Measurements from ENCODE around the gene SLC26A1. TPM values are rescaled to one million over a fixed set of nuclear protein-coding genes. Genes with fewer than 3 reads are reported as not detected.

SLC26A1 gene
- total RNA-seq, 1 experiment from 2014 or later = 0.68 TPM

DNA sequence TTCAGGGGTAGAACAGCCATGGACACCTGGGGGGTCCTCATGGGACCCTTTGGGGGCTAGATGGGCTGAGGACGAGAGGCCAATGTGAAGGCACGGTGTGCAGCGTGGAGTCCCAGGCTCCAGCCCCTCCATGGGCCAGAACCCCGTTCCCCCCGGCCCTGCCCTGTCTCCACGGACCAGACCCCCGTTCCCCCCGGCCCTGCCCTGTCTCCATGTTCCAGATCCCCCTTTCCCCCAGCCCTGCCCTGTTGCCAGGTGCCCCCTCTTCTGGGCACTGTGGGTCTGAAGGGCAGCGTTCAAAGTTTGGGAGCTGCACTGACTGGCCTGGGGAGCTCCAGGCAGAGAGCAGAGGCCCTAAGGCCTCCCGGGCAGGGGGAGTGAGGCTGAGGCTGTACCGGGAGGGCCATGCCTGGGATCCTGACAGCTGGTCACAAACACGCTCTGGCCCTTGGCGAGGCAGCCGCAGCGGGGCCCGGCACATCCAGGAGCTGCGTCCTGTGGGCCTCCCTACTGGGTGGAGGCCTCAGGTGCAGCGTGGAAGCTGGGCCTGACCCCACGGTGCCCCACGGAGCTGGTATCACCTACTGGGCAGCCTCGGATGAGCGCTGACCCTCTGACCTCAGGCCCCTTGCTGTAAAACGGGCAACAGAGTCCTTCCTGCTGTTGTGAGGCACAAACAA is 28.7 kb downstream of the SLC26A1 start:
- intact Hi-C loops (cut with micrococcal nuclease; ENCODE audit: unreplicated experiment) = no loop called here
- TF ChIP-seq, protein P1, sequence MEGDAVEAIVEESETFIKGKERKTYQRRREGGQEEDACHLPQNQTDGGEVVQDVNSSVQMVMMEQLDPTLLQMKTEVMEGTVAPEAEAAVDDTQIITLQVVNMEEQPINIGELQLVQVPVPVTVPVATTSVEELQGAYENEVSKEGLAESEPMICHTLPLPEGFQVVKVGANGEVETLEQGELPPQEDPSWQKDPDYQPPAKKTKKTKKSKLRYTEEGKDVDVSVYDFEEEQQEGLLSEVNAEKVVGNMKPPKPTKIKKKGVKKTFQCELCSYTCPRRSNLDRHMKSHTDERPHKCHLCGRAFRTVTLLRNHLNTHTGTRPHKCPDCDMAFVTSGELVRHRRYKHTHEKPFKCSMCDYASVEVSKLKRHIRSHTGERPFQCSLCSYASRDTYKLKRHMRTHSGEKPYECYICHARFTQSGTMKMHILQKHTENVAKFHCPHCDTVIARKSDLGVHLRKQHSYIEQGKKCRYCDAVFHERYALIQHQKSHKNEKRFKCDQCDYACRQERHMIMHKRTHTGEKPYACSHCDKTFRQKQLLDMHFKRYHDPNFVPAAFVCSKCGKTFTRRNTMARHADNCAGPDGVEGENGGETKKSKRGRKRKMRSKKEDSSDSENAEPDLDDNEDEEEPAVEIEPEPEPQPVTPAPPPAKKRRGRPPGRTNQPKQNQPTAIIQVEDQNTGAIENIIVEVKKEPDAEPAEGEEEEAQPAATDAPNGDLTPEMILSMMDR (IDR thresholded peaks at IDR 0.05; ENCODE audit: unreplicated experiment) = no peak
- Mint-ChIP-seq H3K36me3 (ENCODE audit: insufficient read depth, unreplicated experiment) (peaks cover 14% of the 10 kb centered on the region), H3K4me1 (ENCODE audit: low read depth, unreplicated experiment) (no peaks in the 10 kb centered on the region), H3K27ac (ENCODE audit: unreplicated experiment) (no peak overlapping the region), H3K27me3 (ENCODE audit: unreplicated experiment) (no peaks in the 10 kb centered on the region), H3K4me3 (ENCODE audit: low read depth, unreplicated experiment) (no peak overlapping the region), H3K9me3 (ENCODE audit: low read depth, unreplicated experiment) (no peaks in the 10 kb centered on the region)
- DNase-seq = no peak
- no TSS peak for BruUV-seq (replicated peaks)
- CTCF ChIA-PET = no interaction called here

DNA sequence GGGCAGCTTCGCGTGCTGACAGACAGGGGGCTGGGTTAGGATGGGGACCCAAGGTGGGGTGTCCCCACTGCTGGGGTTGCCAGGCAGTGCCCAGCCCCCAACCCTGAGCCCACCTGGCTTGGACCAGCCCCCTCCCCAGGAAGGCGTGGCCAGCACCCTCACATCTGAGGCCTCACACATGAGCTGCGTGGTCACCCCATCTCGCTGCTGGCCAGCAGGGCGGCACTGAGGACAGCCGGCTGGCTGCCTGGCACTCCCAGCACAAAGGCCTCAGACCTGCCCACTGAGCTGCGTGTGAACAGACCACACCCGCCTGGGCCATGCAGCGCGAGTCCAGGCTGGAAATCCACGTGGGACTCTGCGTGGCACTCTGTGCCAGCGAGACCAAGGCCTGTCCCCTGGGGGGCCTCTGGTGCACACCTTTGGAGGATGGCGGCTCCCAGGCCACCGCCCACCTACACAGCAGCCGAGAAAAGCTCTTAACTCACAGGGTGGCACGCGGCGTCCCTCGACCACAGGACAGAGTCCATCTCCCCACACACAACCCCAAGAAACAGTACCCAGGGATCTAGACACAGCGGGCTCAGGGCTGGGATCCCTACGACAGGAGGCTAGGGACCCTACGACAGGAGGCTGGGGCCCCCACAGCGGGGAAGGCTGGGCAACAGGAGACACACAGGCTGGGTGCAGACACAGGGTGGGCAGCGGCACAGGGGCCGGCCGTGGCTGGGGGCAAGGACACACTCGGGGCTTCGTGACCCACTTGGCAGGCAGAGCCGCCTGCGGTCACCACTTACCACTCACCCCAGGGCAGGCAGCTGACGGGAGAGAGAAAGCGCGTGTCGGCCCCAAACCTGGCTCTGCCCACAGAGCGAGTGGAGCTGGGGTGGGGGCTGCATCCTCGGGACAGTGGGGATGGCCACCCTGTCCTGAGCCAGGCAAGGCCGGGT is 29.7 kb downstream of the SLC26A1 start:
- H3K4me1 Mint-ChIP-seq (ENCODE audit: low read depth, unreplicated experiment) = no peaks in the 10 kb centered on the region
- TF ChIP-seq, protein P1 (IDR thresholded peaks at IDR 0.05; ENCODE audit: unreplicated experiment) = no peak
- CTCF ChIA-PET = no interaction called here
- no peak overlapping the region for H3K27ac Mint-ChIP-seq (ENCODE audit: unreplicated experiment)
- no peaks in the 10 kb centered on the region for H3K27me3 Mint-ChIP-seq (ENCODE audit: unreplicated experiment)
- no peak for DNase-seq
- H3K4me3 Mint-ChIP-seq (ENCODE audit: low read depth, unreplicated experiment) = no peak overlapping the region
- no TSS peak for BruUV-seq (replicated peaks)
- intact Hi-C loops (cut with micrococcal nuclease; ENCODE audit: unreplicated experiment) = no loop called here
- H3K9me3 Mint-ChIP-seq (ENCODE audit: low read depth, unreplicated experiment) = no peaks in the 10 kb centered on the region
- H3K36me3 Mint-ChIP-seq (ENCODE audit: insufficient read depth, unreplicated experiment) = peaks cover 15% of the 10 kb centered on the region

DNA sequence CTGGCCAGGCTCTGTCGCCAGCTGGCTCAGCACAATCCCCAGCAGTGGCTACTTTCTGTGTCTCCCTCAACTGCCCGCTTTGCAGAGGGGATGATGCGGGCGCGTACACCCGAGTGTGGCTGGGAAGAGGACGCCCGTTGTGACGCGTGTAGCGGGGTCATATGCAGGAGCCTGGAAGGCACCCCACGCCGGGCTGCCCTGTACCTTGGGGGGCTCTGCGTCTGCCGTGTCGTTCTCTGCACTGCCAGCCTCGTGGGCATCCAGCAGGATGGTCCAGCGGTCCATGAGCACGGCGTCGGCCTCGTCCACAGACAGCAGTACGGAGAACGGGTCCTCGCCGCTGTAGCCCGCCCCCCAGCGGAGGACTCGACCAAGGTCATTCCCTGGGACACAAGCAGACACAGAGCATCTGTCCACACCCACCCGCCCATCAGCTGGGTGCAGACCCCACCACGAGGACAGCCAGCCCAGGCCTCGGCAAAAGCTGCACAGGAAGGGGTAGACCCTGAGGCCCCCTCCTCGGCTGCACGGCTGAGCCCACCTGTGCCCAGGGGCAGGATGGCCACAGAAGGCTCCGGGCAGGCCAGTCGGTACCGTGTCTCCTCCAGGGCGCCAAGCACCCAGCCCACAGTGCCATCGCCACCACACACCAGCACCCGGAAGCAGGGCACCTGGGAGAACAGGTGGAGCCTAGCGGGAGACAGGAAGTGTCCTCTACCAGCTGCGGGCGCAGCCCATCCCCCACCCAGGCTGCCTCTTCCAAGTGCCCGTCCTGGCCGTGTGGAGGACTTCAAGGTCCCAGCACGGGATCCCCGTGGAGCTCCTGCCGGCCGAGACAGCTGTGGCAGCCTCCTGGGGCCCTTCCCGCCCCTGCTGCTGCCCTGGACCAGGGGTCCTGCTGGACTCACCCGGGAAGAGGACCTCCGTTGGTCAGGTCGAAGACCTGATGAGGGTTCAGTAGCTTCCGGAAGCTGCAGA is 30.7 kb downstream of the SLC26A1 start:
- Mint-ChIP-seq H3K36me3 (ENCODE audit: insufficient read depth, unreplicated experiment) (peaks cover 17% of the 10 kb centered on the region), H3K27me3 (ENCODE audit: unreplicated experiment) (no peaks in the 10 kb centered on the region), H3K9me3 (ENCODE audit: low read depth, unreplicated experiment) (no peaks in the 10 kb centered on the region), H3K4me1 (ENCODE audit: low read depth, unreplicated experiment) (no peaks in the 10 kb centered on the region), H3K4me3 (ENCODE audit: low read depth, unreplicated experiment) (no peak overlapping the region), H3K27ac (ENCODE audit: unreplicated experiment) (no peak overlapping the region)
- DNase-seq = no peak
- CTCF ChIA-PET = no interaction called here
- intact Hi-C loops (cut with micrococcal nuclease; ENCODE audit: unreplicated experiment) = no loop called here
- TF ChIP-seq, protein P1 (IDR thresholded peaks at IDR 0.05; ENCODE audit: unreplicated experiment) = no peak
- BruUV-seq (replicated peaks) = no TSS peak

Measured in Calu3 (cell line).